KOPT-K1 (cell line): ENCODE measurements around the gene ELFN2.

Source experiments
- H3K27ac ChIP-seq: fragments of 200-600 bp; sonication (generic); 2 replicates; pipeline ENCODE4 v1.5.1; 2016; ENCODE audit warnings: antibody characterized with exemption, mild to moderate bottlenecking, low read depth, low read length; ENCODE audit not compliant: poor library complexity, severe bottlenecking
- H3K36me3 ChIP-seq: fragments of 200-600 bp; sonication (generic); 2 replicates; pipeline ENCODE4 v1.5.1; 2017; ENCODE audit warnings: antibody characterized with exemption, mild to moderate bottlenecking, low read length, moderate library complexity; ENCODE audit not compliant: insufficient read depth
- H3K9me3 ChIP-seq: fragments of 200-600 bp; sonication (generic); 2 replicates; pipeline ENCODE4 v1.5.1; 2017; ENCODE audit warnings: antibody characterized with exemption, low read length, mild to moderate bottlenecking; ENCODE audit not compliant: insufficient read depth, poor library complexity, severe bottlenecking

The ELFN2 gene

DNA sequence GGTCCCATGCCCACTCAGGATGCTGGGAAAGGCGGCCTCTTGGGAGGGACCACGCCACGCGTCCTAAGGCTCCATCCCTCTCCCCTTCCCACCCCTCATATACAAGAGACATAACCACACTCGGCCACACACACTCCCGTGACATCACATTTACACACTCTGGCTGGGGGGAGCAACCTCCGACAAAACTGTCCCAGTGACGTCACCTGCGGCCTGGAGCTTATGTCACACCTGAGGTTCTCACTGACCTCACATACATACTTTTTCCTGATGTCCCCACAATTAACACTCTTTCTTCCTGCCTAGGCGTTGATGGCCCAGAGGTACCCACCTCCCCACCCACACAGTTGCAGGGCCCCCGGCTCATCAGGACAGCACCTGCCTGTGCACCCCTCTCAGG, 1.9 kb downstream of the ELFN2 start:
- Histone ChIP-seq H3K27ac (no peak overlapping the region), H3K36me3 (no peaks in the 10 kb centered on the region), H3K9me3 (no peaks in the 10 kb centered on the region)

DNA sequence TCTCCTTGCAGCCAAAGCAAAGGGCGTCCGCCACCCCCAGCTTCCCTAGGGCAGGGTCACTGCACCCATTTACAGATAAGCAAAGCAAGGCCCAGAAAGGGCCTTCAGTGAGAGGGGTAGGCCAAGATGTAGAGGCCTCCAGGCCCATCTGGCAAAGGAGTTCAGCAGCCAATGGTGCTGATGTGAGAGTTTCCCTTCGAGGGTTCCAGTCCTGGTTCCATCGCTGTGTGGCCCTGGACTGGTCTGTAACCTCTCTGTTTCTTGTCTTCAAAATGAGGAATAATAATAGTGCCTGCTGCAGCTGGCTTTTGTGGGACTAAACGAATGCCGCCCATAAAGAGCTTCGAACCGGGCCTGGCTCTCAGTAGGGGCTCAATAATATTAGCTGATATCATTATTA, 4.0 kb downstream of the ELFN2 start:
- Histone ChIP-seq H3K36me3 (no peaks in the 10 kb centered on the region), H3K9me3 (no peaks in the 10 kb centered on the region), H3K27ac (no peak overlapping the region)

DNA sequence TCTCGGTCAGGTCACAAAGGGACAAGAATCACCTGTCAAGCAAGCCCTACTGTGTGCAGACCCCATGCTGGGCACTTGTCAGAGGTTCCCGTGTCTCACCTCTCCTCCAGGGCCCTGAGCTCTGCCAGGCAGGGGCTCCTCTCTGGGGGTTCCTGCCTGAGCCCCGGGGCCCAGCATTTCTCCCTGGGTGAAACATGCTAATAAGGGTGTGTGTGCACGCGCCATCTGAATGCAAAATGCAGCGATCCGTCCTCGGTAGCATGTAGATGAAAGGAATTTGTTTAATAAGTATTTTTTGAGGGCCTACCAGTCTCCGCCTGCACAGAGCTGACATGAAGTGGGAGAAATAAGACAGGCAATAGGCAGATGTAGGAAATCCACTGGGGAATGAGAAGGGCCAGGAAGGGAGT, 5.8 kb downstream of the ELFN2 start:
- Histone ChIP-seq H3K9me3 (no peaks in the 10 kb centered on the region), H3K27ac (no peak overlapping the region), H3K36me3 (no peaks in the 10 kb centered on the region)

DNA sequence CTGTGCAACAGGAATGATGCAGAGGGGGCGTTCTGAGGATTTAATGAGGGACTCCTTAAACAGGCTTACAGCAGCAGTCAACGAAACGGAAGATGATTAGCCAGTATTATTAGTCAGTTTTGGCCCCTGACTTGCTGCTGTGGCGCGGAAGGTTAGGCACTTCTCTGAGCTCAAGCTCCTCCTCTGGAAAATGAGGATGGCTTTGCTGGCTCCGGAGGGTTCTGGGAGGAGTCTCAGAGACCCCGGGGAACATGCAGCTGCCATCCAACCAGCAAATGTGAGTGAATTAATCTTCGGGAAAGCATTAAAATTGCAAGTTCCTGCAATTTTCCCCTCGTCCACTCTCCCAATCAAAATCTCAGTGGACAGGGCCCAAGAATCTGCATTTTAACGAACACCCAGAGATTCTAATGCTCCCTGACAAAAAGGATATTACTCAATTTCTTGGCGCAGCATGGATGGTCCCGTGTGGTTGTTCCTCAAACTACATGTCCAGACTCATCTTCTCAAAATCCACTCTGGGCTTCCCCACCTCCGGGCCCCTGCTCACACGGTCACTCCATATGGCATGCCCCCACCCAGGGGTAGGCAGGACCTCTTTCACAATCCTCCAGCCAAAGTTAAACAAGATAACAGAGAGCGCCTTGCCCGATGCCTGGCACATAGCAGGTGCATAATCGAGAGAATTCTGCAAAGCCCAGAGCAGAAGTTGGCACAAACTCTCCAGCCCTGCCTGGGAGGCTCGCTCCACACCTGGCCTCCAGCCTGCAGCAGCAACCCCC, 6.4 kb downstream of the ELFN2 start:
- H3K27ac ChIP-seq: no peak overlapping the region
- no peaks in the 10 kb centered on the region for H3K36me3 ChIP-seq
- H3K9me3 ChIP-seq: no peaks in the 10 kb centered on the region

DNA sequence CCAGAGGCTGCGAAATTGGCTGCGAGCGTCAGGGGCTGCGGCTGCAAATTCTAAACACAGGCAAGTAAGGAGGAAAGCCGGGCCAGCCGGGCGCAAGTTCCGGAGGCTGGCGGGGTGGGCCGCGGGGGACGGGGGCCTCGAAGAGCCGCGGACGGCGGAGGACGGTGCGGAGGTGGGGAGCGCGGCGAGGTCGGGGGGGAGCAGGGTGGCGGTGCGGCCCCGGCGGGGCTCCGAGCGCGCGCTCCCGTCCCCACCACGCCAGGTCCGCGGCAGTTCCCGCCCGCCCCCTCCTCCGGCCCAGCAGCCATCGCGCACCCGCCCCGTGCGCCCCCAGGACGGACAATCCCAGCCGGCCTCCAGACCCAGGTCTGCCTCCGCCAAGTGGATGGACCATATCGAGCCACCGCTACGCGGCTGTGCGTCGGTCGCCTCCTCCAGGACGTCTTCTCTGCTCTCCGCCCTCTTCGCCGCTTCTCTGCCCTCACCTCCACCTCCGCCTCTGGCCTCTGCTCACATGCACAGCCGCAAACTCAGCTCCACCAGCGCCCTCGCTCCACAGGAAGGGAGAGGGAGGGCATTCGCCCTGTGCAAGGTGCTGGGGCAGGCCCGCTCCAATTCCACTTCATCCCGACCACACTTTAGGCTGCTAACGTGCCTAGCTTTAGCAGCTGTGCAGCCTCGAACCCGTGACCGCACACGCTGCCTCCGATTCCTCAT, 7.2 kb downstream of the ELFN2 start:
- Histone ChIP-seq H3K36me3 (no peaks in the 10 kb centered on the region), H3K27ac (no peak overlapping the region), H3K9me3 (no peaks in the 10 kb centered on the region)

DNA sequence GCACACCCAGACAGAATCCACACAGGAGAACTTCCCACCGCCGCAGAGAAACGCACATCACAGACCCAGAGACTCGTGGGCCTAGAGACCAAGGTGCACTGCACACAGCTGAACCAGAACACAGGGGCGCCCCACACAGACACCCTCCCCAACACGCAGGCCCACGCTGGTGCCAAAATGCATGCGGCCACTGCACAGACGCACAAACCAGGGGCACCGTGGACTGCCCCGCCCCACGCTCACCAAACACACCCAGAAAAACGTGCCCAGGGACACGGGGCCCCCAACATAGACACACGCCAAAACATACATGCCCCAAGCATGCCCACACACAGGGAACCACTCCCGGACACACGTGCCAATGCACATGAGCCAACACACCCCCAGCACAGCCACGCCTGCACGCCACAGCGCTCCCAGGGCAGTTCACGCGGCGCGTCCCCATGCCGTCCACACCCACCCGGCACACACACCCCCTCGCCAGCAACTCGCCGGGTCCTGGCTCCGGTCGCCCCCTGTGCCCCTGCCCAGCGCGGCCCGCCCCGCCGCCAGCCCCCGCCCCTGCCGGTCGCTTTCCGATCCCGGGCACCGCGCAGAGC, 7.8 kb downstream of the ELFN2 start:
- no peaks in the 10 kb centered on the region for H3K36me3 ChIP-seq
- H3K27ac ChIP-seq: no peak overlapping the region

DNA sequence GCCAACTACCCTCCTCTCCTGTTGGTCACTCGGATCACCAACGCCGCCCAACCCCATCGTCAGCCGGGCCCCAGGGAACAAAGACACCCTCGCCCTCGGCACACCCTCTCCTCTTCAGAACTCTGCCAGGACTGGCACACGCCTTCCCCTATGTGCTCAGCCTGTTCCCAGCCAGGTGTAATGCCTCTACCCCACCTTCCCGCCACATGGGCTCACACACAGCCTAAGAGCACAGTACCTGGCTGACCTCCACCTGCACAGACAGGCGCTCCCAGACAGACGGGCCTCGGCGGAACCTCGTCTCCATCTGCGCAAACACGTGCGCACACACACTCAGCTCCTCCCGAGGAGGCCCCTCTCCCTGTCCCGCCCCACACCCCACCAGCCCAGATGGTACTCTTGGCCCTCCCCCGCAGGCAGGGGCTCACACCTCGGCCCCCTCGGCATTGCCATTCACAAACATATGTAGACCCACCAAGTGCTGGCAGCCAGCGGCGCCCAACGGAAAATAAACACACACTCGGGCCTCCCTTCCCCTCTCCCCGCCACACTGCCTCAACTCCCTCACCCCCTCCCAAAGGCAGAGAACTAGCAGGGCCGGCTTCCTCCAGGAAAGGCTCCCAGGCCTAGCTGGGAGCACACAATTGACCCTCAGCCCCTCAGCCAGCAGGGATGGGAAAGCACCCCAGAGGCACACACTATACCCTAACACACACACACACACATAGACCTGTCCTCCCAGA, 8.5 kb downstream of the ELFN2 start:
- H3K36me3 ChIP-seq: no peaks in the 10 kb centered on the region
- H3K27ac ChIP-seq: no peak overlapping the region
- no peaks in the 10 kb centered on the region for H3K9me3 ChIP-seq

More for the DNA sequence above, 7.8 kb downstream of the ELFN2 start:
- H3K9me3 ChIP-seq: no peaks in the 10 kb centered on the region

DNA sequence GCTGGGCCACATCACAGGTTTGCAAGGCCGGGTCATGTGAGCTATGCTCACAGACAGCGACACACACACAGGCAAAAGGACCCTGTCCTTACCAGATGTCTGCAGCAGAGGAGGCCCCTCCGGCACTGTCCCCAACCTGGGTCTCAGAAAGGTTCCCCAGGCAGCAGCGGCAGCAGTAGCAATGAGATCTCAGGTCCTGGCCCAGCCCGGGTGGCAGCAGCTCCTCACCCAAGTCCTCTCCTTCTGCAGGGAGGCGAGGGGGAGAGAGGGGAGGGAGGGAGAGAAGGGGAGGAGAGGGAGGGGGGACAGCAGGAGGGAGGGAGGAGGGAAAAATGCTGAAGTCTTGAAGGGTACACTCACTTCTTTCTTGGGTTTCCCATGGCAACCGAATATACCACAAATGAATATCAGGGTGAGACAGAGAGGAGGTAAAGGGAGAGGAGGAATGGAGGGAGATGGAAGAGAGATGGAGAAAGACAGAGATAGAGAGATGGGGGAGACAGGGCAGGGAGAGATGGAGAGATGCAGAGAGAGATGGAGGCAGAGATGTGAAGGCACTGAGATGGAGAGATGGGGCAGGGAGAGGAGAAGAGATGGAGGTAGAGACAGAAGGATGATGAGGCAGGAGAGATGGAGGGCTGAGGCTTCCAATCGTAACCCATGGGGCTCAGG, 9.5 kb downstream of the ELFN2 start:
- H3K36me3 ChIP-seq: no peaks in the 10 kb centered on the region
- H3K27ac ChIP-seq: no peak overlapping the region
- H3K9me3 ChIP-seq: no peaks in the 10 kb centered on the region

DNA sequence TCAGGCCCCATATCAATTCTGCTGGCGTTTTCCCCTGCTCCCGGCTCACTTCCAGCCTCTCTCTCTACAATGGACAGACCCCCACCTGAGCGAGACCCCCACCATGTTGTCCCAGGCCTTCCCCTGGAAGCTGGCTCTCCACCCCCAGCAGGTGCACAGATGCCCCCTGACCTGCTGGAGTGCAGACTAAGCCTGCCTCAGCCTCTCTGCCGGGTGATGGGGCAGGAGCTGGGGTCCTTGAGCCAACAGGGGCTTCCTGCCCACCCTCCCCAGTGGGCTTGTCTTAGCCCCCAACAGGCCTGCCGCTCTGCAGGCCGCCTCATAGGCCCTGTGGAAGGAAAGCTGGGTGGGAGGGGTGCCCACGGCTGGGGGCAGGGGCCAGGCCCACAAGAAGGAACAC, 10.0 kb downstream of the ELFN2 start:
- H3K9me3 ChIP-seq: no peaks in the 10 kb centered on the region
- no peaks in the 10 kb centered on the region for H3K36me3 ChIP-seq
- H3K27ac ChIP-seq: no peak overlapping the region

DNA sequence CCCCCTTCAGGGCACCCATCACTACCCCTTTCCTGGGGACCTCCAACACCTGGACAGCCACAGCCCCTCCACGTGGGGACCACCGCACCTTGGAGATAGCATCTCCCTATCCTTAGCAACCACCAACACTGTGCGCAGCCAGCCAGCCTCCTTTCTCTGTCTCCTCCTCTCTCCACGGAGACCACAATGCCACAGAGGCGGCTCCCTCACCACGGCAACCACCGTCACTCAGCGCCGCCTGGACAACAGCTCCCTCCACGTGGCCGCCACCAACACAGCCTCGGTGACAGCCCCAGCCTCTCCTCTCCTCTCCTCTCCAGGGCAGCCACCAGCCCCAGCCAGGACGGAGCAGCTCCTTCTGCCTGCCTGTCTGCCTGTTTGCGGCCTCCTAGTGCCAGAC, 10.5 kb downstream of the ELFN2 start:
- H3K9me3 ChIP-seq: no peaks in the 10 kb centered on the region
- H3K27ac ChIP-seq: no peak overlapping the region
- H3K36me3 ChIP-seq: no peaks in the 10 kb centered on the region

DNA sequence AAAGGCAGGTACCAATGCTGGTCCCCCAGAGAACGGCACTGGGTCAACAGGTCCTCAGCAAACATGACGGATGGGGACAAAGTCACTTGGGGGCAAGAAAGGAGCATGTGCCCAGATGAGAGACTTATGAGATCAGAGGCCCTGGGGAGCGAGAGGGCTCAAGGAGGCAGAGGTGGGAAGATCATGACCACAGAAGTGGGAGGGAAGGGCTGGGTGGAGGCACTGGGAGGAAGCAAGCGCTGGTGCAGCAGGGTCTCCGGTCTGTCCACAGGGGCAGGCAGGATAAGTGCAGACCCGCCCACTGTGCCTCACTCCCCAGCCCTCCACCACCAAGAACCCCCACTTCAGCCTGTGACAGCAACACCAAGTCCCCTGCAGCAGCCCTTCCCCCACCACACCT, 10.9 kb downstream of the ELFN2 start:
- Histone ChIP-seq H3K9me3 (no peaks in the 10 kb centered on the region), H3K36me3 (no peaks in the 10 kb centered on the region), H3K27ac (no peak overlapping the region)

DNA sequence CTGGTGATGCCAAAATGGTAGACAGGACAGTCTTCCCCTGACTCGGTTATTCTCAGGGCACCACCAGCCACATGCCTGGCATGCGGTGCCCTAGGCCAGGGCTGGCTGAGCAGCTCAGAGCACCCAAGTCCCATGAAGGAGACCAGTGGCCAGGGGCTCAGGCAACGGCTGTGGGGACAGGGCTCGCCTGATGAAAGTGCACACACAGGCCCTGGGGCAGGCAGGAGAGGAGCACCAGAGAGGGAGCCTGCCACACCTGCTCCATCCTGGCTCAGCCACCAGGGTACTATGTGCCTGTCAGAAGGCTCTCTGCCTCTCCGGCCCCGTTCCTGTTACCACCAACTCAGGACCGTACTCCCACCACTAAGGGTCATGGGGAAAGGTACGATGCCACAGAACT, 12.1 kb downstream of the ELFN2 start:
- Histone ChIP-seq H3K27ac (no peak overlapping the region), H3K36me3 (no peaks in the 10 kb centered on the region), H3K9me3 (no peaks in the 10 kb centered on the region)

DNA sequence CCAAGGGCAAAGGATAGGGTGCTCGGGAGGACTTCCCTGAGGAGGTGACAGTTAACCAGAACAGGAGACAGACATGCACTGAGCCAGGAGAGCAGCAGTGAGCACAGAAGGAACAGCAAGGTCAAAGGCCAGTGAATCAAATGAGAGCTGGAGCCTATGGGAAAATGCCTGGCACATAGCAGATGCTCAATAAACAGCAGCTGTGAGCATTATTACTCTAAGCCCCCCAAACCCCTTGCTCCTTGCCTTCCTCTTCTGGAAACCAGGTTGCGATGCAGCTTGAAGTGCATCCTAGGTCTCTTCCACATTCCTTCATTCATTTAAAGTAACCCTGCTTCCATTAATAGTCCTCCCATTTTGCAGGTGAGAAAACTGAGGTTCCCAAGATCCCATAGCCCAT, 13.0 kb downstream of the ELFN2 start:
- H3K9me3 ChIP-seq: no peaks in the 10 kb centered on the region
- no peaks in the 10 kb centered on the region for H3K36me3 ChIP-seq
- no peak overlapping the region for H3K27ac ChIP-seq

DNA sequence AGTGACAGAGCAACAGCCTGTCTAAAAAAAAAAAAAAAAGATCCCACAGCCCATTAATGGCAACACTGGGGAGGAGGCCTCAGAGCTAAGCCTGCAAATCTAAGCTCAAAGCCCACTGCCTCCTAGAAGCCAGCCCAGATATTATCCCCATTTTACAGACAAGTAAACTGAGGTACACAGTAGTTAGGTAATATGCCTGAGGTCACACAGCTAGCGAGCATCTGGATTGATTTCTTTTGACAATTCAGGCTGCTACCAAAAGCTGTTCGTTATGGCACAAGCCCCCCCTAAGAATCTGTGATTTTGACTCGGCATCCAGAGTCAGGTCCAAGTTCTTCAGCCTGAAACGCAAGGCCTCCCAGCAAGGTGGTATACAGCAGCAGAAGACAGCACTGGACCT, 13.7 kb downstream of the ELFN2 start:
- no peak overlapping the region for H3K27ac ChIP-seq
- H3K9me3 ChIP-seq: no peaks in the 10 kb centered on the region
- H3K36me3 ChIP-seq: no peaks in the 10 kb centered on the region
